ENCODE data around the gene GGCX. TPM values are rescaled to one million over a fixed set of nuclear protein-coding genes. Genes with fewer than 3 reads are reported as not detected.

The GGCX gene
- total and polyA plus RNA-seq, 2 of the 13 experiments (the other 11 are each of a cell fraction or from before 2014, with no cell fraction given), result 72.5 to 103 TPM

- intact Hi-C loops (cut with micrococcal nuclease; ENCODE audit: unreplicated experiment), result loop anchor here (1.0 to 5.0 kb wide), 3 partner anchors 33 to 83 kb away; partner anchors contain the start of gene MAT2A
- ATAC-seq (peak; percentile 13), FAIRE-seq (no peak), DNase-seq (ENCODE audit: low spot score) (no peak)
- no peak for TF ChIP-seq ZNF614 (CRISPR knock-in tag; IDR thresholded peaks at IDR 0.05; ENCODE audit: borderline replicate concordance)
- TF ChIP-seq ZNF558 (CRISPR knock-in tag; IDR thresholded peaks at IDR 0.05; ENCODE audit: borderline replicate concordance), result 0 out of 2 replicates have a peak, but pooled peaks have one; percentile 25
- no peak for TF ChIP-seq ZNF772 (CRISPR knock-in tag; IDR thresholded peaks at IDR 0.05)
- no peak for TF ChIP-seq ZBTB44 (CRISPR knock-in tag; IDR thresholded peaks at IDR 0.05)
- ChIA-PET CTCF (ENCODE audit: low intra/inter-chr PET ratio, low total read pairs) (no interaction called here), POLR2A (interaction anchor here (2.4 kb wide), 1 partner anchor 35 kb away, joined by 8 read pairs; the partner anchor contains the start of gene MAT2A)
- Histone ChIP-seq H3K4me3 (replicated peaks in 1 of 3; ENCODE audit: insufficient read depth in 1 of 3, low read depth in 2 of 3, low read length in 3 of 3) (peak overlapping the region in 1 of 3 experiments; percentile 9; a peak in 1 of 6 replicates), H3K27ac (ENCODE audit: extremely low read length, insufficient read depth, low read length) (no peak overlapping the region), H3K9me3 (ENCODE audit: low read length) (no peaks in the 10 kb centered on the region), H3K4me1 (ENCODE audit: insufficient read depth, low read length) (peaks cover 60% of the 10 kb centered on the region), H3K79me2 (ENCODE audit: insufficient read depth, low read length) (no peaks in the 10 kb centered on the region), H3K9ac (ENCODE audit: insufficient read depth, low read depth, low read length) (no peak overlapping the region), H2AFZ (ENCODE audit: low read length) (no peak overlapping the region), H3K27me3 (ENCODE audit: control insufficient read depth in 1 of 2, insufficient read depth in 2 of 2, low read length in 2 of 2) (0 out of 5 replicates have a peak, but pooled peaks cover 0 to 5% of the 10 kb centered on the region in 2 experiments), H4K20me1 (ENCODE audit: insufficient read depth, low read length) (no peaks in the 10 kb centered on the region), H3K36me3 (replicated peaks in 1 of 2; ENCODE audit: control insufficient read depth in 1 of 2, insufficient read depth in 2 of 2, low read length in 2 of 2) (no peaks in the 10 kb centered on the region), H3K4me2 (ENCODE audit: low read depth, low read length) (peak overlapping the region; percentile 51)
- in situ Hi-C loops (cut with HindIII; ENCODE audit: extremely low pct_ligation_motif_present, low pct_unique_long_range_greater_than_20kb), result no loop called here
- 52% methylated on average over 17 of the region's 18 CpGs for WGBS (ENCODE audit: low lambda C conversion rate)
- no TSS peak for BruUV-seq (replicated peaks)
Measured at GRCh38 chr2:85503851-85504777, 57.2 kb downstream of the GGCX start.

Data from HepG2 (cell line).